HG02970 (cell line): ENCODE results near the gene RPS4Y2.

Experiments used
- ATAC-seq: cut with Tn5 transposase; IDR thresholded peaks from one replicate; pipeline ENCODE4 v1.9.1; 2021; ENCODE audit warnings: mild to moderate bottlenecking, moderate library complexity, moderate number of reproducible peaks; ENCODE audit not compliant: unreplicated experiment, low FRiP score

Gene RPS4Y2

DNA sequence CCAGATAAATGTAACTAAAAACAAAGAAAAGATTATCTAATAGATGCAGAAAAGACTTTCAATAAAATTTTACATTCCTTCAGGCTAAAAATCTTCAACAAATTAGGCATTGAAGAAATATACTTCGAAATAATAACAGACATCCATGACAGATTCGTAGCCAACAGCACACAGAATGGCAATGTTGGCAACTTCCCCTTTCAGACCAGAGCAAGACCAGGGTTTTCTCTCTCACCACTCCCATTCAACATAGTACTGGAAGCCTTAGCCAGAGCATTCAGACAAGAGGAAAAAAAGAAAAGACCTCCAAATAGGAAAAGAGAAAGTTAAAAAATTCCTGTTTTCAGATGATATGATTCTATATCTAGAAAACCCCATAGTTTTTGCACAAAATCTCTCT, 61.2 kb downstream of the RPS4Y2 start:
- ATAC-seq = no peak
